Fibroblast of mammary gland (primary cell): ENCODE results near the gene CDK15.
"Not testable (repeated sequence)": the region's sequence is repeated elsewhere in the genome, so short reads cannot be mapped to it uniquely, and the experiment has no call there.

ENCODE experiments used
- DNase-seq: peaks from one replicate; pipeline ENCODE4 v3.0.0-alpha.2; 2010; ENCODE audit warnings: low read depth
- H3K4me3 ChIP-seq: 2 replicates; pipeline ENCODE4 v1.5.1; 2011; ENCODE audit warnings: low read depth, mild to moderate bottlenecking, low read length, moderate library complexity; ENCODE audit not compliant: control insufficient read depth
- CTCF ChIP-seq: conservative IDR thresholded peaks from 2 replicates; pipeline ENCODE4 v1.5.1; 2011; ENCODE audit warnings: low read depth, low read length, inconsistent platforms; ENCODE audit not compliant: control insufficient read depth, insufficient read depth

CDK15 gene

GRCh38 chr2:201795607-201796477 is 10.5 kb upstream of the CDK15 start:
- peak; percentile 70 for DNase-seq
- H3K4me3 ChIP-seq = no peak overlapping the region
- TF ChIP-seq CTCF = peak; percentile 93

GRCh38 chr2:201796478-201796865 is 9.9 kb upstream of the CDK15 start:
- H3K4me3 ChIP-seq = no peak overlapping the region
- no peak for DNase-seq
- no peak for TF ChIP-seq CTCF

- DNase-seq = peak; percentile 74
- no peak overlapping the region for H3K4me3 ChIP-seq
- TF ChIP-seq CTCF = no peak
Observed at GRCh38 chr2:201797175-201797840, 9.0 kb upstream of the CDK15 start.

- TF ChIP-seq CTCF = no peak
- H3K4me3 ChIP-seq = no peak overlapping the region
- peak; percentile 88 for DNase-seq
Observed at GRCh38 chr2:201798252-201798913, 8.0 kb upstream of the CDK15 start.

GRCh38 chr2:201798914-201799285 is 7.4 kb upstream of the CDK15 start:
- DNase-seq = peak; percentile 61
- peak; percentile 58 for TF ChIP-seq CTCF
- not testable (repeated sequence) for H3K4me3 ChIP-seq

GRCh38 chr2:201807452-201807999 is 1.2 kb downstream of the CDK15 start:
- TF ChIP-seq CTCF = no peak
- peak overlapping the region; percentile 29 for H3K4me3 ChIP-seq
- DNase-seq = peak; percentile 94
